Neural cell (in vitro differentiated cells): ENCODE data around the gene ZBP1. TPM values are rescaled to one million over a fixed set of nuclear protein-coding genes. Genes with fewer than 3 reads are reported as not detected.

ENCODE experiments used
- H2AFZ ChIP-seq: fragments of 200-600, 300-800 bp; sonication (generic), shearing (Covaris generic); 2 replicates; pipeline ENCODE4 v1.6.0; 2014; ENCODE audit warnings: low read depth, mild to moderate bottlenecking, antibody characterized with exemption, low read length, moderate library complexity
- H3F3A ChIP-seq: fragments of 200-600 bp; shearing (Covaris generic); 2 replicates; pipeline ENCODE4 v1.6.1; 2016; ENCODE audit warnings: mild to moderate bottlenecking, moderate library complexity, mixed read lengths, antibody characterized with exemption, low read length; ENCODE audit not compliant: insufficient read depth, poor library complexity, severe bottlenecking
- H3K27ac ChIP-seq: fragments of 200-600, 300-800 bp; sonication (generic), shearing (Covaris generic); 2 replicates; pipeline ENCODE4 v1.5.1; 2014; ENCODE audit warnings: mild to moderate bottlenecking, low read length, moderate library complexity
- H3K27me3 ChIP-seq: fragments of 300-800, 200-600 bp; sonication (generic), shearing (Covaris generic); 2 replicates; pipeline ENCODE4 v1.6.0; 2014; ENCODE audit warnings: mild to moderate bottlenecking, low read depth, low read length, moderate library complexity; ENCODE audit not compliant: insufficient read depth
- H3K36me3 ChIP-seq: fragments of 300-800, 200-600 bp; sonication (generic), shearing (Covaris generic); 2 replicates; pipeline ENCODE4 v1.5.1; 2014; ENCODE audit warnings: mild to moderate bottlenecking, antibody characterized with exemption, low read length, moderate library complexity; ENCODE audit not compliant: insufficient read depth
- H3K4me2 ChIP-seq: fragments of 300-800, 200-600 bp; sonication (generic), shearing (Covaris generic); 2 replicates; pipeline ENCODE4 v1.6.0; 2014; ENCODE audit warnings: mild to moderate bottlenecking, low read length
- H3K4me3 ChIP-seq: fragments of 300-800, 200-600 bp; sonication (generic), shearing (Covaris generic); 2 replicates; pipeline ENCODE4 v1.5.1; 2014; ENCODE audit warnings: mild to moderate bottlenecking, low read length, moderate library complexity
- H3K79me2 ChIP-seq: fragments of 200-600 bp; shearing (Covaris generic); replicated peaks from 2 replicates; pipeline ENCODE4 v1.6.0; 2014; ENCODE audit warnings: mild to moderate bottlenecking, low read length, moderate library complexity; ENCODE audit not compliant: insufficient read depth
- H3K9ac ChIP-seq: fragments of 300-800, 200-600 bp; sonication (generic), shearing (Covaris generic); 2 replicates; pipeline ENCODE4 v1.6.1; 2016; ENCODE audit warnings: mild to moderate bottlenecking, low read length, mixed read lengths
- H3K9me2 ChIP-seq: fragments of 200-600 bp; shearing (Covaris generic); 2 replicates; pipeline ENCODE4 v1.6.1; 2016; ENCODE audit warnings: mild to moderate bottlenecking, low read length, mixed read lengths; ENCODE audit not compliant: insufficient read depth
- H3K9me3 ChIP-seq: fragments of 200-600, 300-800 bp; sonication (generic), shearing (Covaris generic); 2 replicates; pipeline ENCODE4 v1.6.1; 2016; ENCODE audit warnings: mild to moderate bottlenecking, mixed run types, low read length, moderate library complexity, mixed read lengths
- H4K20me1 ChIP-seq: fragments of 200-600 bp; shearing (Covaris generic); 2 replicates; pipeline ENCODE4 v1.6.1; 2016; ENCODE audit warnings: mild to moderate bottlenecking, mixed run types; ENCODE audit not compliant: insufficient read depth
- CTCF ChIP-seq: fragments of 450-650 bp; IDR thresholded peaks from 2 replicates; pipeline ENCODE4 v1.5.1; 2014; ENCODE audit warnings: antibody characterized with exemption, mild to moderate bottlenecking, moderate library complexity; ENCODE audit not compliant: poor library complexity, severe bottlenecking
- EP300 ChIP-seq: fragments of 450-650 bp; conservative IDR thresholded peaks from 2 replicates; pipeline ENCODE4 v1.6.1; 2014; ENCODE audit warnings: antibody characterized with exemption, mild to moderate bottlenecking, moderate library complexity; ENCODE audit not compliant: poor library complexity, severe bottlenecking
- EZH2 ChIP-seq: fragments of 200-600, 300-800 bp; shearing (Covaris generic), sonication (generic); IDR thresholded peaks from 2 replicates; pipeline ENCODE4 v1.6.1; 2014; ENCODE audit warnings: antibody characterized with exemption, low read length, borderline replicate concordance, mild to moderate bottlenecking; ENCODE audit not compliant: insufficient read depth, poor library complexity, severe bottlenecking
- MXI1 ChIP-seq: fragments of 450-650 bp; conservative IDR thresholded peaks from 2 replicates; pipeline ENCODE4 v1.6.1; 2014; ENCODE audit warnings: antibody characterized with exemption, mild to moderate bottlenecking; ENCODE audit not compliant: poor library complexity, severe bottlenecking
- POLR2AphosphoS5 ChIP-seq: IDR thresholded peaks from 2 replicates; pipeline ENCODE4 v1.6.1; 2012
- RAD21 ChIP-seq: fragments of 450-650 bp; conservative IDR thresholded peaks from 2 replicates; pipeline ENCODE4 v1.6.1; 2014; ENCODE audit warnings: antibody characterized with exemption, mild to moderate bottlenecking, moderate library complexity
- REST ChIP-seq: IDR thresholded peaks from 2 replicates; pipeline ENCODE4 v1.6.1; 2012; ENCODE audit warnings: borderline replicate concordance
- SMC3 ChIP-seq: fragments of 450-650 bp; conservative IDR thresholded peaks from 2 replicates; pipeline ENCODE4 v1.6.1; 2014; ENCODE audit warnings: antibody characterized with exemption, mild to moderate bottlenecking, moderate library complexity; ENCODE audit not compliant: poor library complexity
- TAF1 ChIP-seq: IDR thresholded peaks from 2 replicates; pipeline ENCODE4 v1.6.1; 2012; ENCODE audit warnings: low read depth
- polyA plus RNA-seq: library from polyadenylated mRNA; depleted of rRNA; stranded (reverse); fragments of >200 nt; gene quantifications from 2 replicates; pipeline ENCODE4 v1.2.3, GENCODE V29; 2014

ZBP1 gene
- polyA plus RNA-seq, 1 donor from 2014 or later, result not detected

GRCh38 chr20:57571782-57572416 is 48.3 kb downstream of the ZBP1 start:
- no peak overlapping the region for H3K9ac ChIP-seq
- H3K4me3 ChIP-seq, result no peak overlapping the region
- H3F3A ChIP-seq, result no peaks in the 10 kb centered on the region
- H3K36me3 ChIP-seq, result no peaks in the 10 kb centered on the region
- no peaks in the 10 kb centered on the region for H3K9me2 ChIP-seq
- H2AFZ ChIP-seq, result no peak overlapping the region
- H3K27me3 ChIP-seq, result no peaks in the 10 kb centered on the region
- no peak overlapping the region for H3K4me2 ChIP-seq
- no peaks in the 10 kb centered on the region for H4K20me1 ChIP-seq
- TF ChIP-seq SMC3 (no peak), EZH2 (no peak), CTCF (no peak), POLR2AphosphoS5 (no peak), REST (no peak), MXI1 (no peak), EP300 (no peak), RAD21 (no peak), TAF1 (no peak)
- H3K9me3 ChIP-seq, result no peaks in the 10 kb centered on the region
- H3K27ac ChIP-seq, result no peak overlapping the region
- H3K79me2 ChIP-seq, result no peaks in the 10 kb centered on the region

GRCh38 chr20:57570920-57571319 is 49.3 kb downstream of the ZBP1 start:
- Histone ChIP-seq H3K9me2 (no peaks in the 10 kb centered on the region), H3K9me3 (no peaks in the 10 kb centered on the region), H3K4me2 (no peak overlapping the region), H3K36me3 (no peaks in the 10 kb centered on the region), H3F3A (no peaks in the 10 kb centered on the region), H3K79me2 (no peaks in the 10 kb centered on the region), H2AFZ (no peak overlapping the region), H3K9ac (no peak overlapping the region), H3K27ac (no peak overlapping the region), H3K27me3 (no peaks in the 10 kb centered on the region), H3K4me3 (no peak overlapping the region), H4K20me1 (no peaks in the 10 kb centered on the region)
- TF ChIP-seq POLR2AphosphoS5 (no peak), RAD21 (no peak), REST (no peak), MXI1 (no peak), EZH2 (no peak), TAF1 (no peak), EP300 (no peak), SMC3 (no peak), CTCF (no peak)
